GM23248 (cell line): ENCODE results near the gene SLC15A1. TPM values are rescaled to one million over a fixed set of nuclear protein-coding genes. Genes with fewer than 3 reads are reported as not detected.

Experiments used
- DNase-seq: peaks from one replicate; pipeline ENCODE4 v3.0.0-alpha.2; 2015
- H2AFZ ChIP-seq: fragments of 200-600 bp; sonication (generic); 2 replicates; pipeline ENCODE4 v1.6.1; 2016; ENCODE audit warnings: antibody characterized with exemption
- H3F3A ChIP-seq: fragments of 200-600 bp; sonication (generic); 2 replicates; pipeline ENCODE4 v1.6.1; 2016; ENCODE audit warnings: mild to moderate bottlenecking, antibody characterized with exemption, mixed run types; ENCODE audit not compliant: insufficient read depth
- H3K27ac ChIP-seq: fragments of 200-600 bp; sonication (generic); 2 replicates; pipeline ENCODE4 v1.5.1; 2016; ENCODE audit warnings: mild to moderate bottlenecking
- H3K27me3 ChIP-seq: fragments of 200-600 bp; sonication (generic); replicated peaks from 2 replicates; pipeline ENCODE4 v1.6.1; 2016; ENCODE audit warnings: mild to moderate bottlenecking; ENCODE audit not compliant: insufficient read depth
- H3K36me3 ChIP-seq: fragments of 200-600 bp; sonication (generic); 2 replicates; pipeline ENCODE4 v1.6.1; 2016; ENCODE audit warnings: low read depth, mild to moderate bottlenecking
- H3K4me1 ChIP-seq: fragments of 200-600 bp; sonication (generic); 2 replicates; pipeline ENCODE4 v1.6.1; 2016; ENCODE audit warnings: mild to moderate bottlenecking; ENCODE audit not compliant: insufficient read depth
- H3K4me2 ChIP-seq: fragments of 200-600 bp; sonication (generic); one replicate; pipeline ENCODE4 v1.6.1; 2016; ENCODE audit warnings: mild to moderate bottlenecking; ENCODE audit not compliant: unreplicated experiment
- H3K4me3 ChIP-seq: fragments of 200-600 bp; sonication (generic); 2 replicates; pipeline ENCODE4 v1.5.1; 2016; ENCODE audit warnings: mild to moderate bottlenecking
- H3K79me2 ChIP-seq: fragments of 200-600 bp; sonication (generic); 2 replicates; pipeline ENCODE4 v1.6.1; 2016; ENCODE audit warnings: mild to moderate bottlenecking; ENCODE audit not compliant: insufficient read depth
- H3K9ac ChIP-seq: fragments of 200-600 bp; sonication (generic); 2 replicates; pipeline ENCODE4 v1.6.1; 2016; ENCODE audit warnings: mild to moderate bottlenecking
- H3K9me2 ChIP-seq: fragments of 200-600 bp; sonication (generic); 2 replicates; pipeline ENCODE4 v1.6.1; 2016; ENCODE audit warnings: mixed run types, mild to moderate bottlenecking, moderate library complexity; ENCODE audit not compliant: insufficient read depth
- H3K9me3 ChIP-seq: fragments of 200-600 bp; sonication (generic); one replicate; pipeline ENCODE4 v1.6.1; 2017; ENCODE audit warnings: low read depth
- H4K20me1 ChIP-seq: fragments of 200-600 bp; sonication (generic); 2 replicates; pipeline ENCODE4 v1.6.0; 2016; ENCODE audit not compliant: insufficient read depth
- EZH2 ChIP-seq: fragments of 200-600 bp; sonication (generic); IDR thresholded peaks from 2 replicates; pipeline ENCODE4 v1.6.1; 2018; ENCODE audit warnings: antibody characterized with exemption, mild to moderate bottlenecking; ENCODE audit not compliant: insufficient read depth, poor library complexity, severe bottlenecking
- EZH2phosphoT487 ChIP-seq: fragments of 200-600 bp; sonication (generic); IDR thresholded peaks from 2 replicates; pipeline ENCODE4 v1.6.1; 2018; ENCODE audit warnings: antibody characterized with exemption, moderate library complexity, mild to moderate bottlenecking, low read depth; ENCODE audit not compliant: insufficient read depth
- WGBS, 2 experiments: methylation state at CpG; one replicate each; pipeline ENCODE4 v1.1.6; 2015 to 2017; ENCODE audit warnings: low lambda C conversion rate in 2 of 2, low coverage in 1 of 2; ENCODE audit errors: missing lambda C conversion rate in 2 of 2; 5-methylcytosine and 5-hydroxymethylcytosine counted together
- in situ Hi-C: fragments of 300-500 bp; cut with MboI; formaldehyde crosslinking; loops from 2 replicates; pipeline ENCODE4 v1.15.0; 2020
- polyA plus RNA-seq: library from polyadenylated mRNA; unstranded; fragments of >200 nt; fragmentation: Nextera tagmentation; extraction: Ambion mirVana; gene quantifications from 2 replicates; pipeline ENCODE4 v1.2.1, GENCODE V29; 2016
- total RNA-seq: library from RNA; depleted of rRNA; stranded (reverse); fragments of >200 nt; shearing (Covaris generic); gene quantifications from 2 replicates; pipeline ENCODE4 v1.2.3, GENCODE V29; 2014

The SLC15A1 gene
- total and polyA plus RNA-seq, 2 experiments from 2014 or later = not detected

DNA sequence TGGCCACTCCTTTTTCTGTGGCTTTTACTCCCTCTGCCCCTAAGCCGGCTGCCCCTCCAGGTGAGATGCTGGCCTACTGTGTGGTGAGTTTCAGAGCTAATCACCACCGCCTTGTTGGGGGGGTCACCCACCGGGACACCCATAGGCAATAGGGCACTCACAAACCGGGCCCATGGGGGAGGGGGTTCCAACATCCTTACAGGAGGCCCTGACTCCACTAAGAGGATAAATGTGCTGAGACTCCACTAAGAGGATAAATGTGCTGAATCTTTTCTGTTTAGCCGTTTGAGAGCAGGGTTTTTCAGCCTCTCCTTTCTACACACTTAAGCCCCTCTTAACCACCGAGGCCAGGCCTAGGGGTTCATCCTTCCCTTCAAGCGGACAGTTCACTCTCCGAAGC is 73.7 kb downstream of the SLC15A1 start:
- Histone ChIP-seq H3K27ac (no peak overlapping the region), H3K9ac (no peak overlapping the region), H3K79me2 (no peaks in the 10 kb centered on the region), H3K9me3 (no peaks in the 10 kb centered on the region), H3K9me2 (no peaks in the 10 kb centered on the region), H3K4me3 (no peak overlapping the region), H2AFZ (no peak overlapping the region), H3K4me1 (no peaks in the 10 kb centered on the region), H3K4me2 (no peak overlapping the region), H3K36me3 (no peaks in the 10 kb centered on the region), H3F3A (no peaks in the 10 kb centered on the region), H3K27me3 (0 out of 2 replicates have a peak, but pooled peaks cover 2% of the 10 kb centered on the region), H4K20me1 (no peaks in the 10 kb centered on the region)
- DNase-seq = no peak
- in situ Hi-C loops = no loop called here
- 84 to 85% methylated on average over 8 of the region's 8 CpGs for WGBS, 2 experiments
- no peak for TF ChIP-seq EZH2
- no peak for TF ChIP-seq EZH2phosphoT487

DNA sequence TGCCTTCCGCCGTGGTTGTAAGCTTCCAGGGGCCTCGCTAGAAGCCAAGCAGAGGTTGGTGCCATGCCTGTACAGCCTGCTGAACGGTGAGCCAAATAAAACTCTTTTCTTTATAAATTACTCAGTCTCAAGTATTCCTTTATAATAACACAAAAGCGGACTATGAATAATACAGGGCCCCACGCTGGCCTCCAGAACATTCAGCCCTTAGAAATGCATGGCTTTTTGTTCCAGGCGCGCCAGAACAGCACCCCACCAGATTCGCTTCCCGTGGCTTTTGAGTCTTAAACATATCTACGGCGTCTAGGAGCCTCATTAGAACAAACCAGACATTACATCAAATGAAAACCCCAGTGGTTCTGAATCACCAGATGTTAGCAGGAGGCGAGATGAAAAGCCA is 75.1 kb downstream of the SLC15A1 start:
- Histone ChIP-seq H3K79me2 (no peaks in the 10 kb centered on the region), H3K4me2 (no peak overlapping the region), H3K9ac (no peak overlapping the region), H3K4me1 (no peaks in the 10 kb centered on the region), H3K9me2 (no peaks in the 10 kb centered on the region), H3K36me3 (no peaks in the 10 kb centered on the region), H3K27me3 (no peaks in the 10 kb centered on the region), H2AFZ (no peak overlapping the region), H3K9me3 (no peaks in the 10 kb centered on the region), H3F3A (no peaks in the 10 kb centered on the region), H3K27ac (no peak overlapping the region), H3K4me3 (no peak overlapping the region), H4K20me1 (no peaks in the 10 kb centered on the region)
- no peak for DNase-seq
- TF ChIP-seq EZH2 = no peak
- TF ChIP-seq EZH2phosphoT487 = no peak
- 85 to 86% methylated on average over 13 of the region's 13 CpGs for WGBS, 2 experiments
- in situ Hi-C loops = no loop called here

DNA sequence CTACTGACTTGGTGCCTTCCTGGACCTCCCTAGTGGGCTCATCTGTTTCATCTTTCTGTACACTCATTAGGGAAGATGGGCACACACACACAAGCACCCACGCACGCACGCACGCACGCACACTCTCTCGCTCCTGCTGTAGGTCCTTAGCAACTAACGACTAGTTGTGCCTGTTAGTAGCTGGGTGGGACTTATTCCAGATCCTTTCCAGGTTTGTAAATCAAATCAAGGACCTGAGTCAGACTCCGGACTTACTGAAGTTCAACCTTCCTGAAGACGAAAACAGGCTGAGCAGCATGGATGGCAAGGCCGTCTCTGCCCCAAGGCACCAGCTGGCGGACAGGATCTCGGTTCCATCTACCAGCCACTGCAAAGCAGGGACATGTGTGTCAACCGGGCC is 76.2 kb downstream of the SLC15A1 start:
- Histone ChIP-seq H3K27me3 (no peaks in the 10 kb centered on the region), H3K9me3 (no peaks in the 10 kb centered on the region), H3K36me3 (no peaks in the 10 kb centered on the region), H3K79me2 (no peaks in the 10 kb centered on the region), H3K4me3 (no peak overlapping the region), H3K9me2 (no peaks in the 10 kb centered on the region), H4K20me1 (no peaks in the 10 kb centered on the region), H3K9ac (no peak overlapping the region), H3K4me2 (no peak overlapping the region), H3K27ac (no peak overlapping the region), H3F3A (no peaks in the 10 kb centered on the region), H2AFZ (no peak overlapping the region), H3K4me1 (no peaks in the 10 kb centered on the region)
- 90% methylated on average over 13 of the region's 13 CpGs for WGBS, 2 experiments
- TF ChIP-seq EZH2phosphoT487 (no peak), EZH2 (no peak)
- no peak for DNase-seq
- in situ Hi-C loops = no loop called here

DNA sequence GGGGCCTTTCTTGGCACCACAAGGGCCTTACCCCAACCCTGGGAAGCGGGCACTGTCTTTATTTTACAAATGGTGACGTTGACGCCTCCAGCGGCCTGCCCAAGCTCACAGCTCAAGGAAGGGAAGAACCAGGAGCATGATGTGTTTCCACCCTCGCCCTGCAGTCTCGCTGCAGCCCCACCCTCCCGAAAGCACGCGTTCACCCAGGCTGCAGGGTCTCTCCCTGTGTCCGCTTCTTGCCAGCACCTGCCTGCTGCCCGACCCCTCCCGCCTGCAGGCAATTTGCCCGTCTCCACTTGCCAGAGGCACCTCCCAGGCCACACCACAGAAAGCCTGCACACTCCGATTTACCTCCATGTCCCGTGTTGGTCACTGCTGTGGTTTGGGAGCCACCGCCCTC is 76.6 kb downstream of the SLC15A1 start:
- no peak for DNase-seq
- Histone ChIP-seq H3K4me1 (no peaks in the 10 kb centered on the region), H2AFZ (no peak overlapping the region), H4K20me1 (no peaks in the 10 kb centered on the region), H3K9me3 (no peaks in the 10 kb centered on the region), H3K79me2 (no peaks in the 10 kb centered on the region), H3K27ac (no peak overlapping the region), H3K9me2 (no peaks in the 10 kb centered on the region), H3K4me3 (no peak overlapping the region), H3K27me3 (no peaks in the 10 kb centered on the region), H3F3A (no peaks in the 10 kb centered on the region), H3K9ac (no peak overlapping the region), H3K4me2 (no peak overlapping the region), H3K36me3 (no peaks in the 10 kb centered on the region)
- in situ Hi-C loops = no loop called here
- 72 to 79% methylated on average over 10 to 16 of the region's 16 CpGs for WGBS, 2 experiments
- TF ChIP-seq EZH2phosphoT487 (no peak), EZH2 (no peak)

DNA sequence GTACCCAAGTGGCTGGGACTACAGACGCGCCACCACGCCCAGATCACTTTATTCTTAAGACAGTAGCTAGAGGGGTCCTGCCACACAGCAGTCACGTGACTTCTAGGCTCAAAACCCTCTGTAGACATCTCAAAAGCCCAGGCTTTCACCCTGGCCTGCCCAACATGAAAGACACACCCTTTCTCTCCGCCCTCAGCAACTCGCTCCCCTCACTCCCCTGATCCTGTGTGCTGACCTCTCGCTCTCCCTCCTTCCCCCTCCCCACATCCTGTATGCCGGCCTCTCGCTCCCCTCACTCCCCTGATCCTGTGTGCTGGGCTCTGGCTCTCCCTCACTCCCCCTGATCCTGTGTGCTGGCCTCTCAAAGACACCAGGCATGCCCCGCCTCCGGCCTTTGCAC is 77.4 kb downstream of the SLC15A1 start:
- Histone ChIP-seq H3K4me1 (no peaks in the 10 kb centered on the region), H2AFZ (no peak overlapping the region), H3K4me3 (no peak overlapping the region), H3K79me2 (no peaks in the 10 kb centered on the region), H3K9me2 (no peaks in the 10 kb centered on the region), H3K27ac (no peak overlapping the region), H3K9ac (no peak overlapping the region), H3K27me3 (no peaks in the 10 kb centered on the region), H3K9me3 (no peaks in the 10 kb centered on the region), H3K4me2 (no peak overlapping the region), H4K20me1 (no peaks in the 10 kb centered on the region), H3K36me3 (no peaks in the 10 kb centered on the region), H3F3A (no peaks in the 10 kb centered on the region)
- DNase-seq = no peak
- TF ChIP-seq EZH2 = no peak
- no peak for TF ChIP-seq EZH2phosphoT487
- in situ Hi-C loops = no loop called here
- 83 to 86% methylated on average over 8 to 11 of the region's 11 CpGs for WGBS, 2 experiments
